Mesendoderm (in vitro differentiated cells): ENCODE results near the gene IL20RA.

ENCODE experiments used
- DNase-seq: peaks from one replicate; pipeline ENCODE4 v3.0.0; 2013
- H2AK5ac ChIP-seq: 2 replicates; pipeline ENCODE4 v1.6.1; 2013; ENCODE audit warnings: low read length, inconsistent platforms
- H2BK120ac ChIP-seq: 2 replicates; pipeline ENCODE4 v1.6.1; 2013; ENCODE audit warnings: low read depth, mild to moderate bottlenecking, low read length, moderate library complexity, mixed read lengths
- H2BK15ac ChIP-seq: replicated peaks from 2 replicates; pipeline ENCODE4 v1.6.1; 2013; ENCODE audit warnings: low read depth, mild to moderate bottlenecking, moderate library complexity
- H2BK5ac ChIP-seq: 2 replicates; pipeline ENCODE4 v1.6.1; 2013; ENCODE audit warnings: low read length, inconsistent platforms
- H3K18ac ChIP-seq: 2 replicates; pipeline ENCODE4 v1.6.1; 2013; ENCODE audit warnings: mild to moderate bottlenecking, low read length, mixed read lengths
- H3K23ac ChIP-seq: one replicate; pipeline ENCODE4 v1.6.1; 2013; ENCODE audit warnings: low read length
- H3K27ac ChIP-seq: 2 replicates; pipeline ENCODE4 v1.5.1; 2013; ENCODE audit warnings: low read depth, mild to moderate bottlenecking, inconsistent platforms, low read length, moderate library complexity
- H3K27me3 ChIP-seq: 2 replicates; pipeline ENCODE4 v1.6.1; 2013; ENCODE audit warnings: low read length, control low read depth, mild to moderate bottlenecking, inconsistent platforms; ENCODE audit not compliant: insufficient read depth, poor library complexity
- H3K36me3 ChIP-seq: 2 replicates; pipeline ENCODE4 v1.6.1; 2013; ENCODE audit warnings: low read length, inconsistent platforms; ENCODE audit not compliant: control insufficient read depth, insufficient read depth
- H3K4ac ChIP-seq: one replicate; pipeline ENCODE4 v1.6.1; 2013; ENCODE audit warnings: low read depth, mild to moderate bottlenecking, low read length, moderate library complexity
- H3K4me1 ChIP-seq: 2 replicates; pipeline ENCODE4 v1.6.1; 2013; ENCODE audit warnings: low read depth, low read length, inconsistent platforms; ENCODE audit not compliant: control insufficient read depth
- H3K4me2 ChIP-seq: 2 replicates; pipeline ENCODE4 v1.6.1; 2013; ENCODE audit warnings: low read length
- H3K4me3 ChIP-seq: 2 replicates; pipeline ENCODE4 v1.5.1; 2013; ENCODE audit warnings: mild to moderate bottlenecking, low read length
- H3K56ac ChIP-seq: one replicate; pipeline ENCODE4 v1.6.1; 2013; ENCODE audit warnings: low read length
- H3K79me1 ChIP-seq: 2 replicates; pipeline ENCODE4 v1.6.1; 2013; ENCODE audit warnings: low read length, inconsistent platforms
- H3K79me2 ChIP-seq: 2 replicates; pipeline ENCODE4 v1.6.1; 2013; ENCODE audit warnings: mild to moderate bottlenecking, low read length; ENCODE audit not compliant: control insufficient read depth, insufficient read depth
- H3K9ac ChIP-seq: 2 replicates; pipeline ENCODE4 v1.6.1; 2013; ENCODE audit warnings: low read length, inconsistent platforms
- H4K5ac ChIP-seq: one replicate; pipeline ENCODE4 v1.6.1; 2013; ENCODE audit warnings: low read length
- H4K8ac ChIP-seq: one replicate; pipeline ENCODE4 v1.6.1; 2013; ENCODE audit warnings: low read depth, mild to moderate bottlenecking, control low read depth, low read length, moderate library complexity
- WGBS: extraction: QIAGEN DNeasy Blood & Tissue Kit; methylation state at CpG from one replicate; pipeline ENCODE4 v1.1.7; 2013; ENCODE audit warnings: low lambda C conversion rate, missing lambda C conversion rate; ENCODE audit not compliant: insufficient coverage; ENCODE audit errors: extremely low coverage; 5-methylcytosine and 5-hydroxymethylcytosine counted together

Gene IL20RA

DNA sequence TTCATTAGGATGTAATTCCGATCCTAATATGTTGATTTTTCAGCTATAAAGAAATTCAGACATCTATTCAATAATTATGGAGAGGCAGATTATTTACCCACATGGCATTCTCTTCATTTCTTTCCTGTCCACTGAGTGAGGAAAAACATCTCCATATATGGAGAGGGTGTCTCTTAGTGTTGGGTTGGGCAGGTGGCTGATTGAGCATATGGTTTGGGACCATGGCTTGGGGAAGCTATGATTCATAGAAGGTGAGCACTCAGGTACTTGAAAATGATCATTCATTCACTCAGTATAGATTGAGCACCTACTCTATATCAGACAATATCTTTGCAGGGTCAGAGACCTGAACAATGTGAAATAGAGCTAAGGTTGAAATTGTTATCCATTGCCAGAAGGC lies 41.3 kb upstream of the IL20RA start:
- Histone ChIP-seq H3K4me3 (no peak overlapping the region), H4K8ac (no peak overlapping the region), H3K4me1 (no peaks in the 10 kb centered on the region), H2BK15ac (no peak overlapping the region), H2BK120ac (no peak overlapping the region), H3K4ac (no peak overlapping the region), H2AK5ac (no peak overlapping the region), H3K79me2 (no peaks in the 10 kb centered on the region), H3K27me3 (no peaks in the 10 kb centered on the region), H3K23ac (no peak overlapping the region), H3K27ac (no peak overlapping the region), H3K36me3 (no peaks in the 10 kb centered on the region), H3K56ac (no peak overlapping the region), H2BK5ac (no peak overlapping the region), H3K9ac (no peak overlapping the region), H3K18ac (no peak overlapping the region), H3K79me1 (no peaks in the 10 kb centered on the region), H3K4me2 (no peak overlapping the region), H4K5ac (no peak overlapping the region)
- no CpG with 5 or more reads among the region's 1 CpG for WGBS
- no peak for DNase-seq

DNA sequence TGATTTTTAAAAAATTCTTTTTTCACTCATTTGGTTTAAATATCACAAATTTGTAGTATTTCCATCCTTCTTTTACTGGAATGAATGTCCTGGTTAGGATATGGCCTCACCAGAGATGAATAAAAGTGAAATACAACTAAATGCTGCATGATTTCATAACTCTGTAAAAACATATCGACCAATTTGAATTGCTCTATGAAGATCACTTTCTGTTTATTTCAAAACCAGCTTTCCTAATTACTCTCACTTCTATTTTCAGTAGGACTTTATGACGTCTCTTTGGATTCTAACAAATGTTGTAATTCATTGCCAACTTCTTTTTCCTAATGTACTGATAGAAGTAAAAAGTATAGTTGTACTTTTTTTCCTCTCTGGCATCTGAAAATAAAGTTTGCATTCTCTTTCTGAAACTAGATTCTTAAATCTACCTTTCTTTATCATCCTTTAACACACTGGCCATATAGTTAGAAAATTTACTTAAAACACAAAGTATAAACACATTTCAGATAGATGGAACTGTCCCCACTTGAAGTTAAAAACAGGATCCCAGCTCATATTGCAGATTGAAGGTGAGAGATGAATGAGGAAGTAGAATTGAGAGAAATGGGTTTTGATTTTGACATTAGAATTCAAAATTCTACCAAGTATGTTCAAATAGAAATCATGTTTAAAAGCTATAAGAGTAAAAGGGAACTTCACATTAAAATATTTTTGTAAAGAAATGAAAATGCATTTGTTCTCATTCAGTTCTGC lies 40.3 kb upstream of the IL20RA start:
- no peak overlapping the region for H3K18ac ChIP-seq
- no peak overlapping the region for H4K8ac ChIP-seq
- no peaks in the 10 kb centered on the region for H3K79me2 ChIP-seq
- H3K79me1 ChIP-seq, result no peaks in the 10 kb centered on the region
- DNase-seq, result no peak
- H3K4ac ChIP-seq, result no peak overlapping the region
- no peak overlapping the region for H3K4me2 ChIP-seq
- H3K56ac ChIP-seq, result no peak overlapping the region
- no peak overlapping the region for H3K23ac ChIP-seq
- H2BK5ac ChIP-seq, result no peak overlapping the region
- H3K4me1 ChIP-seq, result no peaks in the 10 kb centered on the region
- no peak overlapping the region for H3K4me3 ChIP-seq
- WGBS, result no CpG with 5 or more reads among the region's 2 CpGs
- no peak overlapping the region for H3K27ac ChIP-seq
- H3K27me3 ChIP-seq, result no peaks in the 10 kb centered on the region
- H4K5ac ChIP-seq, result no peak overlapping the region
- H3K36me3 ChIP-seq, result no peaks in the 10 kb centered on the region
- H2BK15ac ChIP-seq, result no peak overlapping the region
- no peak overlapping the region for H3K9ac ChIP-seq
- H2AK5ac ChIP-seq, result no peak overlapping the region
- H2BK120ac ChIP-seq, result no peak overlapping the region

GRCh38 chr6:137084090-137084489 lies 39.3 kb upstream of the IL20RA start:
- Histone ChIP-seq H2BK120ac (no peak overlapping the region), H3K23ac (no peak overlapping the region), H3K9ac (no peak overlapping the region), H3K79me2 (no peaks in the 10 kb centered on the region), H3K4me2 (no peak overlapping the region), H3K18ac (no peak overlapping the region), H3K79me1 (no peaks in the 10 kb centered on the region), H3K4me3 (no peak overlapping the region), H3K27me3 (no peaks in the 10 kb centered on the region), H3K36me3 (no peaks in the 10 kb centered on the region), H4K8ac (no peak overlapping the region), H3K27ac (no peak overlapping the region), H3K4ac (no peak overlapping the region), H2BK15ac (no peak overlapping the region), H4K5ac (no peak overlapping the region), H2AK5ac (no peak overlapping the region), H2BK5ac (no peak overlapping the region), H3K4me1 (no peaks in the 10 kb centered on the region), H3K56ac (no peak overlapping the region)
- WGBS, result no CpG with 5 or more reads among the region's 4 CpGs
- DNase-seq, result no peak

DNA sequence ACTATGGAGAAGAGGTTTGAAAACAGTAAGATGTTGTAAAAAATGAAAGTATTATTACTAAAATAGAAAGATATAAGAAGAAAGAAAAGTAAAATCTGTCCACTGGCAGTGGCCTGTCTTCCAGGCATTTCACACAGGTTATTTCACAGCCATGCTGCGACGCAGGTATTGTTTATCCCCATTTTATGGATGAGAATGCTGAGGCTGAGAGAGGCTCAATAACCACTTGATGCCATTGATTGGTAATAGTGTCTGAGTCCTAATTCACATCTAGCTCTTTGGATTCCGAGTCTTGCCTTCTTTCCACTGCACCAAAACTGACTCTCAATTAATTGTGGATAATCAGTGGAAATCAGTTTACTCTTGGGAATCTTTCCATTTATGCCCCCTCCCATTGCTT lies 37.2 kb upstream of the IL20RA start:
- Histone ChIP-seq H3K9ac (no peak overlapping the region), H3K4me3 (no peak overlapping the region), H2BK120ac (no peak overlapping the region), H3K18ac (no peak overlapping the region), H3K36me3 (no peaks in the 10 kb centered on the region), H3K79me1 (no peaks in the 10 kb centered on the region), H3K23ac (no peak overlapping the region), H3K4ac (no peak overlapping the region), H4K5ac (no peak overlapping the region), H2BK15ac (no peak overlapping the region), H3K27me3 (no peaks in the 10 kb centered on the region), H4K8ac (no peak overlapping the region), H3K4me1 (no peaks in the 10 kb centered on the region), H2AK5ac (no peak overlapping the region), H3K56ac (no peak overlapping the region), H3K79me2 (no peaks in the 10 kb centered on the region), H2BK5ac (no peak overlapping the region), H3K4me2 (no peak overlapping the region), H3K27ac (no peak overlapping the region)
- WGBS, result no CpG with 5 or more reads among the region's 3 CpGs
- no peak for DNase-seq

GRCh38 chr6:137080711-137081110 lies 35.9 kb upstream of the IL20RA start:
- H2BK15ac ChIP-seq, result no peak overlapping the region
- no peak overlapping the region for H3K56ac ChIP-seq
- H3K4me3 ChIP-seq, result no peak overlapping the region
- no peaks in the 10 kb centered on the region for H3K79me1 ChIP-seq
- H2BK120ac ChIP-seq, result no peak overlapping the region
- no CpG with 5 or more reads among the region's 4 CpGs for WGBS
- no peak for DNase-seq
- no peaks in the 10 kb centered on the region for H3K27me3 ChIP-seq
- H3K4me2 ChIP-seq, result no peak overlapping the region
- no peak overlapping the region for H4K5ac ChIP-seq
- no peak overlapping the region for H2AK5ac ChIP-seq
- H2BK5ac ChIP-seq, result no peak overlapping the region
- H3K79me2 ChIP-seq, result no peaks in the 10 kb centered on the region
- no peaks in the 10 kb centered on the region for H3K4me1 ChIP-seq
- H3K27ac ChIP-seq, result no peak overlapping the region
- no peak overlapping the region for H3K23ac ChIP-seq
- H3K18ac ChIP-seq, result no peak overlapping the region
- H3K9ac ChIP-seq, result no peak overlapping the region
- H4K8ac ChIP-seq, result no peak overlapping the region
- H3K4ac ChIP-seq, result no peak overlapping the region
- no peaks in the 10 kb centered on the region for H3K36me3 ChIP-seq
